KMS-11 (cell line): Measurements from ENCODE around the gene ADAMTS20.

Experiments used
- H2AFZ ChIP-seq: fragments of 200-600 bp; sonication (generic); 2 replicates; pipeline ENCODE4 v1.6.1; 2016; ENCODE audit warnings: antibody characterized with exemption, mixed run types, low read depth
- H3K27ac ChIP-seq: fragments of 200-600 bp; sonication (generic); 2 replicates; pipeline ENCODE4 v1.6.1; 2016; ENCODE audit warnings: mild to moderate bottlenecking, mixed run types
- H3K27me3 ChIP-seq: fragments of 200-600 bp; sonication (generic); 2 replicates; pipeline ENCODE4 v1.6.1; 2017; ENCODE audit warnings: mild to moderate bottlenecking, low read depth, mixed run types, moderate library complexity; ENCODE audit not compliant: insufficient read depth
- H3K36me3 ChIP-seq: fragments of 200-600 bp; sonication (generic); 2 replicates; pipeline ENCODE4 v1.6.1; 2017; ENCODE audit warnings: mild to moderate bottlenecking, mixed run types; ENCODE audit not compliant: insufficient read depth
- H3K4me1 ChIP-seq: fragments of 200-600 bp; sonication (generic); 2 replicates; pipeline ENCODE4 v1.6.1; 2016; ENCODE audit warnings: mild to moderate bottlenecking, low read depth, mixed run types; ENCODE audit not compliant: poor library complexity, severe bottlenecking
- H3K4me2 ChIP-seq: fragments of 200-600 bp; sonication (generic); 2 replicates; pipeline ENCODE4 v1.7.0; 2016; ENCODE audit warnings: mild to moderate bottlenecking, mixed run types
- H3K4me3 ChIP-seq: fragments of 200-600 bp; sonication (generic); IDR thresholded peaks from 2 replicates; pipeline ENCODE4 v1.6.1; 2017; ENCODE audit warnings: low read depth, low read length, mixed read lengths; ENCODE audit not compliant: insufficient read depth
- H3K79me2 ChIP-seq: fragments of 200-600 bp; sonication (generic); 2 replicates; pipeline ENCODE4 v1.6.1; 2016; ENCODE audit warnings: low read depth, mixed run types; ENCODE audit not compliant: insufficient read depth
- H3K9ac ChIP-seq: fragments of 200-600 bp; sonication (generic); 2 replicates; pipeline ENCODE4 v1.6.1; 2016; ENCODE audit warnings: mild to moderate bottlenecking, mixed run types
- H4K20me1 ChIP-seq: fragments of 200-600 bp; sonication (generic); 2 replicates; pipeline ENCODE4 v1.6.1; 2016; ENCODE audit warnings: mild to moderate bottlenecking, mixed run types; ENCODE audit not compliant: insufficient read depth
- TF ChIP-seq, protein P1 (sequence below): fragments of 200-600 bp; sonication (generic); conservative IDR thresholded peaks from 2 replicates; pipeline ENCODE4 v1.6.1; 2017; ENCODE audit warnings: low read depth, mild to moderate bottlenecking, antibody characterized with exemption, low read length, moderate library complexity, mixed read lengths

Gene ADAMTS20

DNA sequence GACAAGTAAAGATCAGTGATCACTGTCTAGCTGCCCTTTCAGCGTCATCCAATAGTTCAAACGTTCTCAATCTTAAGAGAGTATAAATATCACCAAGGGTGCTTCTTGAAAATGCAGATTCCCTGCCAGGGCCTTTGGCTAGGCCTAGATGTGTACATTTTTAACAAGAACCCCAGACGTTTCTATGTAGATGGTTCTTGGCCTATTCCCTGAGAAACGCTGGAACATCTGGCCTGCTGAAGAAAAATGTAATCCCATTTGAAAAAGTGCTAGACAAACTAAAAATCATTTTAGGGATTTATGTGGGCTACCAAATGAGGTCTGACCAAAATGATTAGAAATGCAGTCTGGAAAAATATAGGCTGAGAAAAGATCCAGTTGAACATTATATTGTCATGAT is 231.7 kb downstream of the ADAMTS20 start:
- no peaks in the 10 kb centered on the region for H4K20me1 ChIP-seq
- no peaks in the 10 kb centered on the region for H3K79me2 ChIP-seq
- no peak overlapping the region for H2AFZ ChIP-seq
- TF ChIP-seq, protein P1, sequence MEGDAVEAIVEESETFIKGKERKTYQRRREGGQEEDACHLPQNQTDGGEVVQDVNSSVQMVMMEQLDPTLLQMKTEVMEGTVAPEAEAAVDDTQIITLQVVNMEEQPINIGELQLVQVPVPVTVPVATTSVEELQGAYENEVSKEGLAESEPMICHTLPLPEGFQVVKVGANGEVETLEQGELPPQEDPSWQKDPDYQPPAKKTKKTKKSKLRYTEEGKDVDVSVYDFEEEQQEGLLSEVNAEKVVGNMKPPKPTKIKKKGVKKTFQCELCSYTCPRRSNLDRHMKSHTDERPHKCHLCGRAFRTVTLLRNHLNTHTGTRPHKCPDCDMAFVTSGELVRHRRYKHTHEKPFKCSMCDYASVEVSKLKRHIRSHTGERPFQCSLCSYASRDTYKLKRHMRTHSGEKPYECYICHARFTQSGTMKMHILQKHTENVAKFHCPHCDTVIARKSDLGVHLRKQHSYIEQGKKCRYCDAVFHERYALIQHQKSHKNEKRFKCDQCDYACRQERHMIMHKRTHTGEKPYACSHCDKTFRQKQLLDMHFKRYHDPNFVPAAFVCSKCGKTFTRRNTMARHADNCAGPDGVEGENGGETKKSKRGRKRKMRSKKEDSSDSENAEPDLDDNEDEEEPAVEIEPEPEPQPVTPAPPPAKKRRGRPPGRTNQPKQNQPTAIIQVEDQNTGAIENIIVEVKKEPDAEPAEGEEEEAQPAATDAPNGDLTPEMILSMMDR: no peak
- H3K4me1 ChIP-seq: no peaks in the 10 kb centered on the region
- no peak overlapping the region for H3K27ac ChIP-seq
- no peak overlapping the region for H3K9ac ChIP-seq
- H3K36me3 ChIP-seq: no peaks in the 10 kb centered on the region
- no peak overlapping the region for H3K4me3 ChIP-seq
- no peaks in the 10 kb centered on the region for H3K27me3 ChIP-seq
- no peak overlapping the region for H3K4me2 ChIP-seq

DNA sequence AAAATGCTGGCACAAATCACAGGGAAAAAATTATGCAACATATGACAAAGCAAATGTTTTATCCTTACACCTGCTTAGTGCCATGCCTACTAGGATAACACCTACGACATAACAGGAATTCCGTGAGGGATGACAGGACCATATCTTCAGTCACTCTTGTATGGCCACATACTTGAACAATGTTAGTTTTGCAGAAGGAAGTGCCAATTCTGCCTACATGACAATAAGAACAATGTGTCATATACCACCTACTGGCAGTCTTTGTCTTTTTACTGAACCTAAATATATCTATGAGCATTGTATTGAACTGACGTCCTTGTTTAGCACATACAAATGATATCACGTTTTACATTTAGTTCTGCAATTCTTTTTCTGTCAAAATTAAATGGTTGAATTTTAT is 234.0 kb downstream of the ADAMTS20 start:
- H4K20me1 ChIP-seq: no peaks in the 10 kb centered on the region
- no peak overlapping the region for H3K9ac ChIP-seq
- no peaks in the 10 kb centered on the region for H3K79me2 ChIP-seq
- no peak overlapping the region for H3K4me2 ChIP-seq
- H3K27me3 ChIP-seq: no peaks in the 10 kb centered on the region
- H3K4me3 ChIP-seq: no peak overlapping the region
- H3K4me1 ChIP-seq: no peaks in the 10 kb centered on the region
- TF ChIP-seq, protein P1: no peak
- no peak overlapping the region for H2AFZ ChIP-seq
- H3K36me3 ChIP-seq: no peaks in the 10 kb centered on the region
- no peak overlapping the region for H3K27ac ChIP-seq

DNA sequence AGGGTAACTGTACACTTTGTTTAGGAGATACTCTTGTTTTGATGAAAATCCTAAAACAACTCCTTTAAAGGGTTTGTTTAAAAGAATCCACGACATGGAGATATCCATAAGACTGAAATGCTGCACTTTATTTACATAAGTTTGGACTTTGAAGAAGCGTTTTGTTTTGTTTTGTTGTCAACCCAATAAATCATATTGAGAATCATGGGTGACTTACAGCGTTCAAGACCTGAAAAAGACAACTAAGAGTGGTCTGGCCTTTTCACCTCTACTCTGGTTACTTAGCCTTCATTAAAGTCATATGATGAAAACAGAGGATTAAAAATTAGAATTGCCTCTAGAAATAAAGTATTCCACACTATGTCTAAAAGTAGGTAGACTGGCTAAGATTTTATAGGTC is 234.8 kb downstream of the ADAMTS20 start:
- no peaks in the 10 kb centered on the region for H4K20me1 ChIP-seq
- H3K4me3 ChIP-seq: no peak overlapping the region
- no peaks in the 10 kb centered on the region for H3K4me1 ChIP-seq
- H3K36me3 ChIP-seq: no peaks in the 10 kb centered on the region
- no peak overlapping the region for H3K9ac ChIP-seq
- no peak overlapping the region for H3K27ac ChIP-seq
- H3K27me3 ChIP-seq: no peaks in the 10 kb centered on the region
- no peak overlapping the region for H3K4me2 ChIP-seq
- H2AFZ ChIP-seq: no peak overlapping the region
- TF ChIP-seq, protein P1: no peak
- no peaks in the 10 kb centered on the region for H3K79me2 ChIP-seq

DNA sequence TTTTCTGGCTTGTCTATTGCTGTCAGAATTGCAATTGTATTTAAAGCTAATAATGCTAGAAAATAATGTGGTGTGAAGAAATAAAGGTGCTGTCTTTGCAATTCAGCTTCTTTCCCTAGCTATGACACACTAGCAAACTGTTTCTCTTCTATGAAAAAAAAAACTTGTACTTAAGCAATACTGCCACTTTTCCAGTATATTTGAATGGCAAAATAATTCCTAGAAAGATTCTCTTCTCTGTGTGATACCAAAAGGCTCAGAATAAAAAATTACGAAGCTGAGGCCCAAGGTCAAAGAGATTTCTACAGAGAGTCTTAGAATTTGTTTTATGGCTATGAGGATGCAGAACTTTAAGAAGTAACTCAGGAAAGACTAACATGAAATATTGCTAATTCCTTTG is 235.5 kb downstream of the ADAMTS20 start:
- H4K20me1 ChIP-seq: no peaks in the 10 kb centered on the region
- no peak overlapping the region for H3K4me2 ChIP-seq
- no peaks in the 10 kb centered on the region for H3K79me2 ChIP-seq
- TF ChIP-seq, protein P1: no peak
- no peaks in the 10 kb centered on the region for H3K4me1 ChIP-seq
- no peaks in the 10 kb centered on the region for H3K36me3 ChIP-seq
- no peak overlapping the region for H2AFZ ChIP-seq
- H3K27ac ChIP-seq: no peak overlapping the region
- no peak overlapping the region for H3K4me3 ChIP-seq
- H3K27me3 ChIP-seq: no peaks in the 10 kb centered on the region
- no peak overlapping the region for H3K9ac ChIP-seq
